HEK293T (cell line): ENCODE measurements around the gene TNNI3K.
"Not testable (repeated sequence)": the region's sequence is repeated elsewhere in the genome, so short reads cannot be mapped to it uniquely, and the experiment has no call there.

ENCODE experiments used
- FOXK2 ChIP-seq: fragments of 450-650 bp; IDR thresholded peaks from 2 replicates; pipeline ENCODE4 v1.6.1; 2016; ENCODE audit warnings: mild to moderate bottlenecking
- HDGF ChIP-seq: fragments of 450-650 bp; IDR thresholded peaks from 2 replicates; pipeline ENCODE4 v1.6.1; 2017; ENCODE audit warnings: antibody characterized with exemption, borderline replicate concordance
- NFRKB ChIP-seq: fragments of 450-650 bp; IDR thresholded peaks from 2 replicates; pipeline ENCODE4 v1.6.1; 2016; ENCODE audit warnings: mild to moderate bottlenecking, moderate library complexity
- SUZ12 ChIP-seq: fragments of 450-650 bp; IDR thresholded peaks from 2 replicates; pipeline ENCODE4 v1.6.1; 2016; ENCODE audit warnings: mild to moderate bottlenecking

DNA sequence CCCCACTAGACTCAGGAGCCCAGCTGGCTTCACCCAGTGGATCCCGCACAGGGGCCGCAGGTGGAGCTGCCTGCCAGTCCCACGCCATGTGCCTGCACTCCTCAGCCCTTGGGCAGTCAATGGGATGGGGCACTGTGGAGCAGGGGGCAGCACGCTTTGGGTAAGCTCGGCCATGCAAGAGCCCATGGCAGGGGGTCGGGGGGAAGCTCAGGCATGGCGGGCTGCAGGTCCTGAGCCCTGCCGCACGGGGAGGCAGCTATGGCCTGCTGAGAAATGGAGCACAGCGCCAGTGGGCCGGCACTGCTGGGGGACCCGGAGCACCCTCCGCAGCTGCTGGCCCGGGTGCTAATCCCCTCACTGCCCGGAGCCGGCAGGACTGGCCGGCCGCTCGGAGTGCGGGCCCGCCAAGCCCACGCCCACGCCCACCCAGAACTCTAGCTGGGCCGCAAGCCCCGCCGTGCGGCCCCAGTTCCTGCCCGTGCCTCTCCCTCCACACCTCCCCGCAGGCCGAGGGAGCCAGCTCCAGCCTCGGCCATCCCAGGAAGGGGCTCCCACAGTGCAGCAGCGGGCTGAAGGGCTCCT lies 18.1 kb downstream of the TNNI3K start:
- TF ChIP-seq NFRKB, FOXK2, SUZ12, HDGF: not testable (repeated sequence)
